ENCODE measurements around the gene CTDSPL2.

Gene CTDSPL2

DNA sequence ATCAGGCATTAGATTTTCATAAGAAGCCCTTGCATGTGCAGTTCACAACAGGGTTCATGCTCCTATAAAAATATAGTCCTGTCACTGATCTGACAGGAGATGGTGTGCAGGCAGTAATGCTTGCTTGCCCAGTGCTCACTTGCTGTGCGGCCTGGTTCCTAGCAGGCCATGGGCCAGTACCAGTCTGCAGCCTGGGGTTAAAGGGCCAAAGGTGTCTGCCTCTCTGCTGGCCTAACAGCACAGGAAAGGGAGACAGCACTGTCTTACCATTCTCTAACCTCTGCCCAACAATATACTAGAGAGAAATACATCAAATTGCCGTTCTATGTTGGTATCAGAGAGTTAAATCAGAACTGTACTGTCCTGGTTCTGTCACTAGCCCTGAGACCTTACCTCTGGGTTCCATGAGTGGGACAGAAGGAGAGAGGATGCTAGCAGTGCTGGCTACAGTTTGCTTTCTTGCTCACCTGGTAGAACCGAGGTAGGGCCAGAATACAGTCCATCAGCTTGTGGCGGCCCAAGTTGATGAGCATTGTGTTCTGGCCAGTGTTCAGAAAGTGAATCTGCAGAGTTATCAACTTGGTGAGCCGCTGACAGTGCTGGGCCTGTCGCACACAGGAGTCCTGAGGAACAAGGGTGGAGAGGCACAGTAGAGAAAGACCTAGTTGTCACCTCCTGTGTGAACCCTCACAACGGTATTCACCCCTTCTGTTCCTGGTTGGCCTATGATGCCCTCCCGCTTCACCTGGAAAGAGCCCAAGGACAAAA lies 138.1 kb downstream of the CTDSPL2 start:
- TF ChIP-seq, protein P1, sequence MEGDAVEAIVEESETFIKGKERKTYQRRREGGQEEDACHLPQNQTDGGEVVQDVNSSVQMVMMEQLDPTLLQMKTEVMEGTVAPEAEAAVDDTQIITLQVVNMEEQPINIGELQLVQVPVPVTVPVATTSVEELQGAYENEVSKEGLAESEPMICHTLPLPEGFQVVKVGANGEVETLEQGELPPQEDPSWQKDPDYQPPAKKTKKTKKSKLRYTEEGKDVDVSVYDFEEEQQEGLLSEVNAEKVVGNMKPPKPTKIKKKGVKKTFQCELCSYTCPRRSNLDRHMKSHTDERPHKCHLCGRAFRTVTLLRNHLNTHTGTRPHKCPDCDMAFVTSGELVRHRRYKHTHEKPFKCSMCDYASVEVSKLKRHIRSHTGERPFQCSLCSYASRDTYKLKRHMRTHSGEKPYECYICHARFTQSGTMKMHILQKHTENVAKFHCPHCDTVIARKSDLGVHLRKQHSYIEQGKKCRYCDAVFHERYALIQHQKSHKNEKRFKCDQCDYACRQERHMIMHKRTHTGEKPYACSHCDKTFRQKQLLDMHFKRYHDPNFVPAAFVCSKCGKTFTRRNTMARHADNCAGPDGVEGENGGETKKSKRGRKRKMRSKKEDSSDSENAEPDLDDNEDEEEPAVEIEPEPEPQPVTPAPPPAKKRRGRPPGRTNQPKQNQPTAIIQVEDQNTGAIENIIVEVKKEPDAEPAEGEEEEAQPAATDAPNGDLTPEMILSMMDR (IDR thresholded peaks at IDR 0.05) = no peak
- Histone ChIP-seq H3K4me1 (no peaks in the 10 kb centered on the region), H3K4me3 (no peak overlapping the region), H3K9me3 (peaks cover 0 to 4% (median 0%) of the 10 kb centered on the region in 3 donors), H3K36me3 (peaks cover 63 to 100% (median 69%) of the 10 kb centered on the region in 3 donors), H3K27ac (no peak overlapping the region), H3K27me3 (no peaks in the 10 kb centered on the region)
- intact Hi-C loops (cut with DNase I; ENCODE audit: low total_unique reads) = no loop called here
- no peak for DNase-seq

DNA sequence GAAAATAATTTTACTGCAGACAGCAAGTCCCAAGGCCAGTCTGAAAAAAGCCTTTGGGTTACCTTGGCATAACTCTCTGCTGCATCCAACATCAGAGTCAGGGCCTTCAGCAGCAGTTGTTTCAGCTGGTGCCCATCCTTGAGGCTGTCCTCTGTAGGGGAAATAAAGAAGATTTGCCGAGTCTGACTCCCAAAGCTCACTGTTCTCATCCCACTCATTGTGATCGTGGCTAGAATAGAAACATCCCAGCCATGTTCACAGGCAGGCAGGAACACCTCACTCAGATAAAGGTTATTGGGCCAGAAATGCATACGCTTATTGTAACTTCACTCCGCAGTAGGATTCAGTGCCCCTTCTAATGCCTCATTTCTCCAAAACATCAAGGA lies 138.7 kb downstream of the CTDSPL2 start:
- DNase-seq = no peak
- intact Hi-C loops (cut with DNase I; ENCODE audit: low total_unique reads) = no loop called here
- peaks cover 62 to 96% (median 63%) of the 10 kb centered on the region in 3 donors for H3K36me3 ChIP-seq

DNA sequence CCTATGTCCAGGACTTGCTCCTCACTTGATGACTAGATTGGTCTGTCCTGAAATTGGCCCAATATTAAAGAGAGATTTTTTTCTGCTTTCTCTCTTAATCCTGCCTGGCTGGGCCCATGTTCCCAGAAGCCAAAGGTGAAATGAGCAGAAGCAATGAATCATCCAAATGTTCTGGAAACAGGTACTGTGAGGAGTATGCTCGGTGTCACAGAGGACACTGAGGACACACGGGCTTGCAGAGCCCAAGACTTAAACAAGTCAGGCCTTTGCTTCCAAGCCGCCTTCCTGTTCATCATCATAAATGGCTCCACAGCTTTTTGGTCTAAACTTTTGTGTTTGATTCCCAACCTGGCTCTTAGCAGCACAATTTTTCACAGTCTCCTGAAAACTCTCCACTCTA lies 140.9 kb downstream of the CTDSPL2 start:
- TF ChIP-seq, protein P1 (IDR thresholded peaks at IDR 0.05) = no peak
- peaks cover 47 to 84% (median 50%) of the 10 kb centered on the region in 3 donors for H3K36me3 ChIP-seq
- no peak overlapping the region for H3K27ac ChIP-seq
- no peaks in the 10 kb centered on the region for H3K4me1 ChIP-seq
- intact Hi-C loops (cut with DNase I; ENCODE audit: low total_unique reads) = no loop called here
- H3K9me3 ChIP-seq = peaks cover 0 to 4% (median 0%) of the 10 kb centered on the region in 3 donors
- H3K4me3 ChIP-seq = no peak overlapping the region
- DNase-seq = no peak
- H3K27me3 ChIP-seq = no peaks in the 10 kb centered on the region

More for the DNA sequence above, 138.7 kb downstream of the CTDSPL2 start:
- H3K27ac ChIP-seq = no peak overlapping the region
- TF ChIP-seq, protein P1 (IDR thresholded peaks at IDR 0.05) = no peak
- no peaks in the 10 kb centered on the region for H3K27me3 ChIP-seq
- H3K4me1 ChIP-seq = no peaks in the 10 kb centered on the region
- H3K9me3 ChIP-seq = peaks cover 0 to 4% (median 0%) of the 10 kb centered on the region in 3 donors
- H3K4me3 ChIP-seq = no peak overlapping the region

DNA sequence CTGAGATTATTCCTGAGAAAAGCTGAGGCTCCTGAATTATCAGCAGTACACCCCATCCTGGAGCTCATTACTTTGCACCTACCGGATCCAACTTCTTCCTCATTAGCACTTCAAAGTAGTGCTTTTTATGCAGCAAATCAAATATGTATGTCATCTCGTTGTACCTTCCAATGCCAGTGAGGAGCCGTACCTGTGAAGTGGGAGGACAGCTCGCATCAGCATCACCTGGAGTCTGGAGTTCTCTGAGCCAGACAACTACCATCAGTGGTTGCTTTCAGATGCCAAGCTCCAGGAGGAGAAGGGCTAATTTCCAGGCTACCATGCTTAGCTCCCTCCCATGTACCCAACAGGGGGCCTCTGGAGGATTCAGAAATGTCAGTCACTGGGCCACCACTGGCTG lies 141.9 kb downstream of the CTDSPL2 start:
- Histone ChIP-seq H3K36me3 (peaks cover 44 to 84% (median 46%) of the 10 kb centered on the region in 3 donors), H3K4me1 (no peaks in the 10 kb centered on the region), H3K27me3 (no peaks in the 10 kb centered on the region), H3K4me3 (no peak overlapping the region), H3K9me3 (peaks cover 0 to 4% (median 0%) of the 10 kb centered on the region in 3 donors), H3K27ac (no peak overlapping the region)
- intact Hi-C loops (cut with DNase I; ENCODE audit: low total_unique reads) = no loop called here
- TF ChIP-seq, protein P1 (IDR thresholded peaks at IDR 0.05) = no peak
- DNase-seq = no peak

DNA sequence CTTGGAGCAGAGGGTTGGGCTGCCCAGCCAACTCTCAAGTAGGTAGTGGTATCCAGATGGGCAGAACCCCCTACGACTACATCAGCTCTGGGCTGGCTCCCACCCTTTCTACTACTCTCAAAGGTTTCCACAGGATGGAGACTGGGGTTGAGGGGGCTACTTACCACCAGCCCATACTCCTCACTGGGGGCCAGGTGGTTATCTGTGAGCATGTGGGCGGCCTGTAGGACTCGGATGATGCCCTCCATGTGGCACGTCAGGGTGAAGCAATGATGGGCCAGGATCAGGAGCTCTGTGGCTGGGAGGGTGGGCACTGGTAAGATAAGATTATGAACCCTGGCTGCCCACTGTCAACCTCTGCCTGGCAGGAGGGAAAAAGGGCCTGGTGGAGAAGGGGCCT lies 142.9 kb downstream of the CTDSPL2 start:
- peaks cover 0 to 2% (median 0%) of the 10 kb centered on the region in 3 donors for H3K9me3 ChIP-seq
- TF ChIP-seq, protein P1 (IDR thresholded peaks at IDR 0.05) = no peak
- DNase-seq = no peak
- intact Hi-C loops (cut with DNase I; ENCODE audit: low total_unique reads) = no loop called here
- H3K4me3 ChIP-seq = no peak overlapping the region
- no peak overlapping the region for H3K27ac ChIP-seq
- no peaks in the 10 kb centered on the region for H3K4me1 ChIP-seq
- H3K27me3 ChIP-seq = no peaks in the 10 kb centered on the region
- peaks cover 35 to 78% (median 38%) of the 10 kb centered on the region in 3 donors for H3K36me3 ChIP-seq
